ENCODE measurements around the gene UBE2G1.

DNA sequence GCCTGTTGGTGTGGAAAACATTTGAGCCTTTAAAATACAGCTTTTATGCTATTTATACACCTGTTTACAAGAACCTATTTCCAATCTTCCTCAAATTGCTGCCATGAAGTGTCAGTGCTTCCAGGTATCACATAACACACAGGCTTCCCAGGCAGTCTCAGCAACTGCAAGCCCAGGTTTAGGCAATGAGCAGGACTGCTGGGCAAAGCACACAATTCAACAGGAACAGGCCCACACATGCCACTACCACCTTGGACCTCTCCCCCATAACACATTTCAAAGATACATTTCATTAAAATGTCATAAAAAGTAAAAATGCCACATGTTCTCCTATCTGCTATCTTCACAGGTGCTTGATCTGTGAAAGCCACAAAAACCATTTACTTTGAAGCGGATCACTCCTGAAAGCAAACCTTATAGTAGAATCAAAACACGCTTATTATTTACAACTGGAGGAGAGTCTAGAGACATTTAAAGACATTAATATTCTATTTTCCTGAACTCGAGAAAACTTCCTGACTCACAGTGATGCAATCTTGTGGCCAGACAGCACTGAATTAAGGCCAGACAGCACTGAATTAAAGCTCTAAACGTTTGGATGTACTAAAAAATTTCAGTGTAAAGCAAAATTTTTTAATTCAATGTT lies 134.2 kb downstream of the UBE2G1 start:
- TF ChIP-seq, protein P1, sequence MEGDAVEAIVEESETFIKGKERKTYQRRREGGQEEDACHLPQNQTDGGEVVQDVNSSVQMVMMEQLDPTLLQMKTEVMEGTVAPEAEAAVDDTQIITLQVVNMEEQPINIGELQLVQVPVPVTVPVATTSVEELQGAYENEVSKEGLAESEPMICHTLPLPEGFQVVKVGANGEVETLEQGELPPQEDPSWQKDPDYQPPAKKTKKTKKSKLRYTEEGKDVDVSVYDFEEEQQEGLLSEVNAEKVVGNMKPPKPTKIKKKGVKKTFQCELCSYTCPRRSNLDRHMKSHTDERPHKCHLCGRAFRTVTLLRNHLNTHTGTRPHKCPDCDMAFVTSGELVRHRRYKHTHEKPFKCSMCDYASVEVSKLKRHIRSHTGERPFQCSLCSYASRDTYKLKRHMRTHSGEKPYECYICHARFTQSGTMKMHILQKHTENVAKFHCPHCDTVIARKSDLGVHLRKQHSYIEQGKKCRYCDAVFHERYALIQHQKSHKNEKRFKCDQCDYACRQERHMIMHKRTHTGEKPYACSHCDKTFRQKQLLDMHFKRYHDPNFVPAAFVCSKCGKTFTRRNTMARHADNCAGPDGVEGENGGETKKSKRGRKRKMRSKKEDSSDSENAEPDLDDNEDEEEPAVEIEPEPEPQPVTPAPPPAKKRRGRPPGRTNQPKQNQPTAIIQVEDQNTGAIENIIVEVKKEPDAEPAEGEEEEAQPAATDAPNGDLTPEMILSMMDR (IDR thresholded peaks at IDR 0.05): no peak
- TF ChIP-seq EP300 (IDR thresholded peaks at IDR 0.05): no peak
- TF ChIP-seq POLR2AphosphoS5 (IDR thresholded peaks at IDR 0.05): no peak
- TF ChIP-seq POLR2A (IDR thresholded peaks at IDR 0.05): no peak
